Limb (tissue), 2 donors: ENCODE results near the gene S100B.
A peak's percentile ranks its signal among the peaks of the same experiment; 100 is the strongest.

Source experiments
- DNase-seq, 2 donors: peaks; one replicate each; pipeline ENCODE4 v3.0.0-alpha.2; 2016; ENCODE audit errors: extremely low spot score in 2 of 2

The S100B gene

DNA sequence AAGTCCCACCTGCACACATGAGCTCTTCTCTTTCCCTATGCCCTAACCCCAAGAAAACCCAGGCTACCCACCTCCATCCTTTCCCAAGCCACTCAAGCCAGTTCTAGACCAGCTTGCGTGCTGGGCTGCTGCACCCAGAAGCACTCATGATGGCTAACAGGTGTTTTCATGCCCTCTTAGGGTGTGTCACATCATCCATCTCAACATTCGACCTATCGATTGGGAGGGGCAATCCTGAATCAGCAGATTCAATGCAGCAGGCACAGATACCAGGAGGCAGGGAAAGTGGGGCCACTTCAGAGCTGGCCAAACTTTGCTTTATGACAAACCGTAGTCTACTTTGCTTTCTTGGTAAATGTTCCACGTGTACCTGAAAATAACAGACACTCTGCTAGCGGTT lies 24.0 kb upstream of the S100B start:
- no peak for DNase-seq

- no peak for DNase-seq
Measured at GRCh38 chr21:46627726-46628125, 22.8 kb upstream of the S100B start.

DNA sequence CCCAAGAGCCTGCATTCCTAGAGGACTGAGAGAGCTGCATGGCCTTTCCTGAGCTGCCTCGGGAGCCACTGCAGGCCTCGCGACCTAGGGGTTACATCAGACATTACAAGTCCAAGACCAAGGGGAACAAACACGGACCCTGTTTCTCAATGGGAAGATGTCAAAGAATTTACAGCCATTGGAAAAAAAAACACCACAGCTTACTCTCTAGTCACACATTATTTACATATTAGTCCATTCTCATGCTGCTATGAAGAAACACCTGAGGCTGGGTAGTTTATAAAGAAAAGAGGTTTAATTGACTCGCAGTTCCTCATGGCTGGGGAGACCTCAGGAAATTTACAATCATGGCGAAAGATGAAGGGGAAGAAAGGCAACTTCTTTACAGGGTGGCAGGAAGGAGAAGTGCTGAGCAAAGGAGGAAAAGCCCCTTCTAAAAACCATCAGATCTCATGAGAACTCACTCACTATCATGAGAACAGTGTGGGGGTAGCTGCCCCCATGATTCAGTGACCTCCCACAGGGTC lies 22.2 kb upstream of the S100B start:
- DNase-seq: no peak

DNA sequence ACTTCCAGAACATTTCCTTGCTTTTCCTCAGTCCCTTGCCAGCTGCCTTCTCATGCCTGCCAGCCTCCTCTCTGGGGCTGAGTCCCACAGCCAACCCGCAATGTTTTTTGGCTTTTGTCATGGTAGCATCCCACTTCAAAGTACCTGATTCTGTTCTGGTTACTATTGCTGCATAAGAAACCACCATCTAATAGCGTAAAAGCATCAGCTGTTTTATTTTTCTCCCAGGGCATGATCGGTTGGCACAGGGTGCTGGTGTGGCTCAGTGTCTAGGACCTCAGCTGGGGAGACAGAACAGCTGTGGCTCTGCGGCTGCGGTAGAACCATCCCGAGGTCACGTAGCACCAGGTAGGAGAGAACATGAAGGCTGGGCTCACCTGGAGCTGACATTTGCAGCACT lies 21.7 kb upstream of the S100B start:
- DNase-seq: no peak

GRCh38 chr21:46625759-46626158 lies 20.9 kb upstream of the S100B start:
- no peak for DNase-seq

- DNase-seq: peak in 1 of 2 donors; percentile 48
Measured at GRCh38 chr21:46624050-46624449, 19.2 kb upstream of the S100B start.

DNA sequence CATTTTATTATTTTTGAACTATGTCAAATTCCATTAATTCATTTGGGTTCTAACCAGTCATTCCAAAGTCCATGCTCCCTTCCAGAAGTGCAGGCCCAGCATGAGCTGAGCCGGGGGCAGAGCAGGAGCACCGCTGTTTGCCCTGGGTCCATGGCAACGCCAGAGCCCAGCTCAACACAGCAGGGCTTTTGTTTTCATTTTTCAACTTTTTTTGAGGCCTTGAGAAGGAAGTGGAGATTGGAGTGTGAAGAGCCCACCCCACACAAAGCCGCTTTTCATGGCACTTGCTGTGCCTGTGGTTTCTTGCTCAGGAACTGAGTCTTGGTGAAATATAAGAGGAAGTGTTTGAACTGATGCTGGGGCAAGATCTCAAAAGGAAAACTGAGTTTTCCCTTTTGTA lies 17.3 kb upstream of the S100B start:
- peak; percentile 69 to 73 for DNase-seq

DNA sequence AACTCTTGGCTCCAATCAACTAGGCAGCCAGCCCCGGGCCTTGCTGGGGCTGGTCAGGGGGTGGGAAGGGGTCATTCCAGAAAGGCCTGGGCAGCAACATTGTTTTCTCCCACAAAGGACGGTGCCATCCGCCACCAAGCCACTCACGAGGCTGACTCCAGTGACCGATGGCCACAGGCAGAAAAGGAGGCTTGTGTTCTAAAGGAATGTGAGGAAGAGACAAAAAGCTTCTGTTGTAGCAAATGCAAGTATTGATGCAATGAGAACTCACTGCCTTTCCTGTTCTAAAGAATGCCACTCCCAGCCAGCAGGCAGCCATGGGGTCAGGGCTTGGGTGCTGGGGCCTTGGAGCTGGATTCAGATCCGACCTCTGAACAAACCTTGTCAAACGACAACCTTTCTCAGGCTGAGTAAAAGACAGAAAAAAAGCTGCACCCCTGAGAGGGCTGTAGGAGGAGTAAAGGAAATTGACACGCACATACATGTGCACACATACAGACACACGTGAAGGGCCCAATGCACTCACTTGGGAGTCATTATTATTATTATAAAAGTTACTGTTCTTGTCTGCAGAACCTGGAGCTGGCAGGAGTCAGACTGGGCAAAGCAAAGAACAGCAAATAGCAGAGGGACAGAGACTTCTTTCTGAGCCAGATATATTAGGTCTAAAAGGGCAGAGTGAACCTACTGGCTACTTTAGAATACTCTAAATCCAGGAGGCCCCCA lies 16.7 kb upstream of the S100B start:
- no peak for DNase-seq

GRCh38 chr21:46620846-46621245 lies 16.0 kb upstream of the S100B start:
- DNase-seq: no peak

- DNase-seq: no peak
Measured at GRCh38 chr21:46619846-46620245, 15.0 kb upstream of the S100B start.

DNA sequence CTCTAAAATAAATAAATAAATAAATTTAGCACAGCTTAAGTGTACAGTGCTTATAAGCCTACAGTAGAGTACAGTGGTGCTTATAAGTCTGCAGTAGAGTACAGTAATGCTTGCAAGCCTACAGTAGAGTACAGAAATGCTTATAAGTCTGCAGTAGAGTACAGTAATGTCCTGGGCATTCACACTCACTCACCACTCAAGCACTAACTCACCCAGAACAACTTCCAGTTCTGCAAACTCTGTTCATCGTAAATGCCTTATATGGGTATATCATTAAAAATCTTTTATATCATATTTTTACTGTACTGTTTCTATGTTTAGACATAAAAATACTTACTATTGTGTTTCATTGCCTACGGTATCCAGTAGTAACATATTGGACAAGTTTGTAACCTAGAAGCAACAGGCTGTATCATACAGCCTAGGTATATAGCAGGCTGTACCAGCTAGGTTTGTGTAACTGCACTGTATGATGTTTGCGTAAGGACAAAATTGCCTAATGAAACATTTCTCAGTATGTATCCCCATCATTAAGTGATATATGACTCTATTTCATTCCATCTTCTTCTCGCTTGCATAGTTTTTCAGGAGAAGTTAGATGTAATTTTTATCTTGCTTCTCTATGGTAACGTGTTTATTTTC lies 14.0 kb upstream of the S100B start:
- DNase-seq: no peak

GRCh38 chr21:46617267-46618051 lies 12.6 kb upstream of the S100B start:
- no peak for DNase-seq

- no peak for DNase-seq
Measured at GRCh38 chr21:46616656-46617055, 11.8 kb upstream of the S100B start.

- DNase-seq: no peak
Measured at GRCh38 chr21:46616050-46616449, 11.2 kb upstream of the S100B start.

DNA sequence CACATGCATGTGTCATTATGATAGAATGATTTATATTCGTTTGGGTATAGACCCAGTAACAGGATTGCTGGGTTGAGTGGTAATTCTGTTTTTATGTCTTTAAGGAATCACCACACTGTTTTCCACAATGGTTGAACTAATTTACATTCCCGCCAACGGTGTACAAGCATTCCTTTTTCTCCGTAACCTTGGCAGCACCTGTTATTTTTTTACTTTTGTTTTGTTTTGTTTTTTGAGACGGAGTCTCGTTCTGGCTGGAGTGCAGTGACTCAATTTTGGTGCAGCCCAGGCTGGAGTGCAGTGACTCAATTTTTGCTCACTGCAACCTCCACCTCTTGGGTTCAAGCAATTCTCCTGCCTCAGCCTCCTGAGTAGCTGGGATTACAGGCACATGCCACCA lies 8.5 kb upstream of the S100B start:
- no peak for DNase-seq

DNA sequence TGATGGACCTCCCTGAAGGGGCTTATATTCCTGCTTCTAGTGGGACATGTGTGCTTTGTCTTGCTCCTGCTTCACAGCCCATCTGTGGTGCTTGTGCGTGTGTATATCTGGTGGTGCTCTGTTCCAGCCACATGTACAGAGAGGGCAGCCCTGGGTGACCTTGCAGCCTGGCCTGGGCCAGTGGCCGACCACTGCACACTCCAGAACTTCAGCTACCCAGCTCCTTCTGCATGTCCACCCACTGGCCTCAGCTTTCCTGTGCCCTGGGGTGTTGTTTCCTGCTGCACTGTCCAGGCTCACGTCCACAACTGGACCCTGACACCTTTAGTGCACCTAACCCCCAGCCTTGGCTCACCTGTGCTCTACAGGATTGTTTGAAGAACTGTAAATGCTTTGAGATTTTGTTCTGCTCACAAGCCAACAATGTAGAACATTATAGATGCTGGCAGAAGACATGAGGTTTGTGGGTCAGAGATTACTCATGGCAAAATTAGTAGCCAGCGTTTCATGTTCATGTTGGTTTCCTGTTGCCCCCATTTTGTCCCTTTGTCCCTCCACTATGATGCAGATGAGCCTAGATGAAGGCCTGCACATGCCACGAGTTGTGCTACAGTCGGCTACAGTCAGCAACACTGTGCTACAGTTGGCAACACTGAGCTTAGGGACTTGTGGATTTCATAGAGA lies 5.3 kb upstream of the S100B start:
- DNase-seq: no peak

- DNase-seq: no peak
Measured at GRCh38 chr21:46608672-46609111, 3.8 kb upstream of the S100B start.

GRCh38 chr21:46607636-46608035 lies 2.8 kb upstream of the S100B start:
- DNase-seq: no peak

GRCh38 chr21:46606427-46606813 lies 1.5 kb upstream of the S100B start:
- DNase-seq: no peak

DNA sequence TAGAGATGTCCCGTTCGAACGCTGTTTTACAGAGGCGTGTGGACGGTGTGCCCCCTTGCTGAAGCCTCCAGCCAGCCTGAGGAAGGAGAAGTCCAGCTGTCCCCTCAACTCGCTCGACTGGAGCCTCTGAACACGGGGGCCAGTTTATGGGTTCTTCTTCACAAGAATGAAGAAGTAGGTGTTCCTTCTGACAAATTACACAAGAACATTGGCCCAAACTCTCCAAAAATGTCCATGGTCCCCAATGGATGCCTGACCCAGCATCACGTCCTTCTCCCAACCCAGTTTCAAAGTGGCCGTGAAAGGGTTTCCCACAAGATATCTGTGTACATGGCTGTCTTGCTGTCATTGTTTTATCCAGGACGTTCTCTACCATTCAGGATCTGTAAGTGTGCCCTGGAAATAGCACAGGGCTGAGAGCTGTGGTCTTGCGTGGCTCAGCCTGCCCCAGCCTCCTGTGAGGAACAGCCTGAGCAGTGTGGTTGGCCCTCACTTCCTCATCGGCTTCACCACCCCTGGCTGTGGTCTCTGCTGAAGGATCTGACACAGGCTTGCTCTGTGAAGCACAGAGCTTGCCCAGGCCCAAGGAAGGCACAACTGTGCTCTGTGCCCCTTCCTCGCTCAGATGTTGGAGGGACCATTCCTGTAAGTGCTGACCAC lies 1.0 kb upstream of the S100B start:
- no peak for DNase-seq

DNA sequence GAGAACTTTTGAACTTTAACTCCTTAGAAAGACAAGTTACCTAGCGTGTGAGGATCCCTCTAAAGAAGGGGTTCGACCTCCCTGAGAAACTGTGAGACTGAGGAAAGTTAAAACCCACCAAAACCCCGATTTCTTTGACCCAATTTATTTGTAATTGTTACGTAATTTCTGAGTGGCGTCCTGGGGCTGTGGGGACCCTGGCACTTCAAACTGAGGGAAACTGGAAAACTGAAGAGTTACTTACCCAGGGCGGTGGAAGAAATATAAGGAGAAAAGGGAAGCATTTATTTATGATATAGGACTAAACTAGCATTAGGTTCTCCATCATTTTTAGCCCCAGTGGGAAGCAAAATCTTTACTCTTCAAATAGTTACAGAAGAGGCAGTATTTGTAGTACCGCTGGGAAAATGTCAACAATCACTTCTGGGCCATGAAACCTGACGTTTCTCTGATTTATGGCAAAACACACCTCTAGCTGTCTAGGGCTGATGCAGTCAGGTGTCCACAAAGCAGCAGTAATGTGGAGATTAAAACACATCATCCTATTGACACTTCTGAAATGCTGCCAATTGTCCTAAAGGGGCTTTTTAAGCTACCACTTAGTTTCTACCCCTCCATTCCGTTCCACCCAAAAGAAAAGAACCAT lies 430 bp downstream of the S100B start:
- no peak for DNase-seq
